ENCODE measurements around the gene ATP13A3.

The ATP13A3 gene

DNA sequence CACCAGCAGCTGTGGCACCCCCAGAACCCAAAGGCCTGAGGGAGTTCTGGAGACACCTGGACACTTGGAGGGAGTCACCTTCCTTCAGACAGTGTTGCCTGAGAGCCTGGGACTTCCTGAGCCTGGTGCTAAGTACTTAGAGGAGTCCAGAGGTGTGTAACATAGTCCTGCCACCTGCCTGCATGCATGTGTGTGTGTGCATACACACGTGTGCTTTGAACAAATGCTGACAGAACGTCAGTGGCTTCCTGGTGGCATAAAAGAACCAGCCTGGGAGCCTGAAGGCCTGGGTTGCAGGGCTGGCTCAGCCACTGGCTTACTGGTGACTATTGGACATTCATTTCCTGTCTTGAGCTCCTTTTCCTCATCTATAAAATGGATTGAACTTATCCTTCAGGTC is 132.5 kb downstream of the ATP13A3 start:
- Histone ChIP-seq H3K79me2 (ENCODE audit: insufficient read depth, low read length) (no peaks in the 10 kb centered on the region), H3K9ac (ENCODE audit: low read length) (no peak overlapping the region), H3K27ac (ENCODE audit: low read depth, low read length, poor library complexity, severe bottlenecking) (no peak overlapping the region), H3K4me3 (ENCODE audit: low read depth, low read length, poor library complexity, severe bottlenecking) (no peak overlapping the region), H3K27me3 (ENCODE audit: insufficient read depth, low read length) (peaks cover 16% of the 10 kb centered on the region), H3K4me1 (ENCODE audit: insufficient read depth, low read length, severe bottlenecking) (no peaks in the 10 kb centered on the region), H3K36me3 (ENCODE audit: insufficient read depth, low read length) (no peaks in the 10 kb centered on the region), H3F3A (ENCODE audit: insufficient read depth, low read length) (no peaks in the 10 kb centered on the region), H3K4me2 (ENCODE audit: low read length) (no peak overlapping the region), H4K20me1 (ENCODE audit: insufficient read depth, low read length) (no peaks in the 10 kb centered on the region), H3K9me2 (ENCODE audit: low read depth, low read length) (no peaks in the 10 kb centered on the region), H3K9me3 (ENCODE audit: low read length) (no peaks in the 10 kb centered on the region), H2AFZ (ENCODE audit: low read length) (no peak overlapping the region)
- TF ChIP-seq EZH2 (IDR thresholded peaks at IDR 0.05; ENCODE audit: borderline replicate concordance, low read length): no peak
- TF ChIP-seq, protein P1, sequence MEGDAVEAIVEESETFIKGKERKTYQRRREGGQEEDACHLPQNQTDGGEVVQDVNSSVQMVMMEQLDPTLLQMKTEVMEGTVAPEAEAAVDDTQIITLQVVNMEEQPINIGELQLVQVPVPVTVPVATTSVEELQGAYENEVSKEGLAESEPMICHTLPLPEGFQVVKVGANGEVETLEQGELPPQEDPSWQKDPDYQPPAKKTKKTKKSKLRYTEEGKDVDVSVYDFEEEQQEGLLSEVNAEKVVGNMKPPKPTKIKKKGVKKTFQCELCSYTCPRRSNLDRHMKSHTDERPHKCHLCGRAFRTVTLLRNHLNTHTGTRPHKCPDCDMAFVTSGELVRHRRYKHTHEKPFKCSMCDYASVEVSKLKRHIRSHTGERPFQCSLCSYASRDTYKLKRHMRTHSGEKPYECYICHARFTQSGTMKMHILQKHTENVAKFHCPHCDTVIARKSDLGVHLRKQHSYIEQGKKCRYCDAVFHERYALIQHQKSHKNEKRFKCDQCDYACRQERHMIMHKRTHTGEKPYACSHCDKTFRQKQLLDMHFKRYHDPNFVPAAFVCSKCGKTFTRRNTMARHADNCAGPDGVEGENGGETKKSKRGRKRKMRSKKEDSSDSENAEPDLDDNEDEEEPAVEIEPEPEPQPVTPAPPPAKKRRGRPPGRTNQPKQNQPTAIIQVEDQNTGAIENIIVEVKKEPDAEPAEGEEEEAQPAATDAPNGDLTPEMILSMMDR (IDR thresholded peaks at IDR 0.05; ENCODE audit: low read length): no peak
